Neutrophil (primary cell): ENCODE measurements around the gene ZNF232.
"Not testable (repeated sequence)": the region's sequence is repeated elsewhere in the genome, so short reads cannot be mapped to it uniquely, and the experiment has no call there.

Source experiments
- H3K27ac ChIP-seq: fragments of 200-600 bp; sonication (generic); 2 replicates; pipeline ENCODE4 v1.5.1; 2016; ENCODE audit warnings: mild to moderate bottlenecking, moderate library complexity
- H3K27me3 ChIP-seq: fragments of 200-600 bp; sonication (generic); 2 replicates; pipeline ENCODE4 v1.6.0; 2016; ENCODE audit warnings: mild to moderate bottlenecking
- H3K36me3 ChIP-seq: fragments of 200-600 bp; sonication (generic); 2 replicates; pipeline ENCODE4 v1.5.1; 2017
- H3K4me1 ChIP-seq, 2 experiments: fragments of 200-600 bp in 1 of 2; sonication (generic) in 1 of 2; 1 replicate in 1 of 2; 2 replicates in 1 of 2; pipeline versions ENCODE4 v1.5.1 to v1.6.1; 2013 to 2016; ENCODE audit warnings: low read depth in 1 of 2, low read length in 1 of 2, mild to moderate bottlenecking in 1 of 2, moderate library complexity in 1 of 2; ENCODE audit not compliant: control insufficient read depth in 1 of 2, insufficient read depth in 1 of 2
- H3K4me3 ChIP-seq, 2 experiments: fragments of 200-600 bp in 1 of 2; sonication (generic) in 1 of 2; 1 replicate in 1 of 2; 2 replicates in 1 of 2; pipeline ENCODE4 v1.5.1; 2013 to 2016; ENCODE audit warnings: low read depth in 1 of 2, low read length in 1 of 2, mild to moderate bottlenecking in 1 of 2, moderate library complexity in 1 of 2
- H3K9me3 ChIP-seq: fragments of 200-600 bp; sonication (generic); 2 replicates; pipeline ENCODE4 v1.5.1; 2016
- CTCF ChIP-seq: fragments of 200-600 bp; sonication (generic); IDR thresholded peaks from 2 replicates; pipeline ENCODE4 v1.5.1; 2016; ENCODE audit warnings: antibody characterized with exemption

The ZNF232 gene

DNA sequence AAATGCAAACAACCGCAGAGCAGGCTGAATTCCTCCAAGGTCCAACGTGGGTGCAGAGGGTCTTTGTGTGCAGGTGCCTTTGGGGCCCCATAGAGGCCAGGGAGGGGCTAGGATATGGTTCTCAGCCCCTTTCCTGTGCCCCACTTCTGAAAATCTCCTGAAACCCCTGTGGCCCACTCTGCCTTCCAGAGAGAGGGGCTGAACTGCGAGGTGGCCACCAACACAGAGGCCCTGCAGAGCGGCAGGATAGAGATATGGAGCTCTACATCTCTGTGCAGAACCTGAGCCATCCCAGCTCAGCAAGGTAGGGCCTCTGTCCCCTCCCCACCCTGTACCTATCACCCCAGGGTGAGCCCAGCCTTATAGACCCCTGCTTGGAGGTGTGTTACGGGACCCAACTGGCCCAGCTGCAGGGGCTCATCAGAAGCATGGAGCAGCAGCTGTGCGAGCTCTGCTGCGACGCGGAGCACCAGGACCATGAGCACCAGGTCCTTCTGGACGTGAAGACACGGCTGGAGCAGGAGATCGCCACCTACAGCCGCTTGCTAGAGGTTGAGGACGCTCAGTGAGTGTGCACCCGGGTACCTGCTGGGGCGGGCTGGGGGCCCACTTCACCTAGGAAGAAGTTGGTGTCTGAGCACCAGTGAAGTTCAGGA lies 9.6 kb upstream of the ZNF232 start:
- Histone ChIP-seq H3K27me3 (peaks cover 93% of the 10 kb centered on the region), H3K9me3 (no peaks in the 10 kb centered on the region), H3K4me3 (no peak overlapping the region), H3K36me3 (no peaks in the 10 kb centered on the region), H3K27ac (no peak overlapping the region), H3K4me1 (peaks cover under 1 to 2% of the 10 kb centered on the region in 2 experiments)
- TF ChIP-seq CTCF = no peak

DNA sequence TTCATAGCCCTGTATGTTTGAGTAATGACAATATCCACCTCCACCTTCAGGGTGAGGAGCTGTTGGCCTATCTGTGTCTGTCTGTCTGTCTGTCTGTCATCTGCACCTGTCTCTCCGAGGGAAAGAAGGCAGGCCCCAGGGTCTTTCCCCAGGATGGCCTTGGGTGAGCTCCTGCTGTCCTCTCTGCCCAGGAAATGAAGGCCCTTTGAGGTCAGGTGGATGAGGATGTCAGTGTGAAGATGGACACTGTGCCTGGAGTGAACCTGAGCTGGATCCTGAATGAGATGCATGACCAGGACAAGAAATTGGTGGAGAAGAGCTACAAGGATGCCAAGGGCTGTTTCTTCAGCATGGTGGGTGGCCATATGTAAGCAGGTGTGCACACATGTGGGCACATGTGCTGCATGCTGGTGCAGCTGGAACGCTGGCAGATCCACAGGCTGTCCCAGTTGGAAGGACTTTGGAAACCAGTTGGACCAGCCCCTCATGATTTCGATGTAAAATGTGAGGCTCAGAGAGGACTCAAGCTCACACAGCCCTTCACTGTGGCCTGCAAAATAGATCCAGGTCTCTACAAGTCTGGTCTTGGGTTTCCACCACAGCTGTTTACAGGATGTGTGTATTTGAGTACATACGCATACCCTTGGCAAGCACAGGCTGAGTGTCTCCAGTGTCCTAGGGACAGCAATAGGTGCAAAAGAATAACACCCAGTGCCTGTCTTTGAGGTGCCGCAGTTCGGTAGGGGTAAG lies 8.9 kb upstream of the ZNF232 start:
- not testable (repeated sequence) for H3K4me3 ChIP-seq, H3K27ac ChIP-seq, H3K4me1 ChIP-seq, H3K9me3 ChIP-seq, H3K36me3 ChIP-seq
- H3K27me3 ChIP-seq = peaks cover 98% of the 10 kb centered on the region

DNA sequence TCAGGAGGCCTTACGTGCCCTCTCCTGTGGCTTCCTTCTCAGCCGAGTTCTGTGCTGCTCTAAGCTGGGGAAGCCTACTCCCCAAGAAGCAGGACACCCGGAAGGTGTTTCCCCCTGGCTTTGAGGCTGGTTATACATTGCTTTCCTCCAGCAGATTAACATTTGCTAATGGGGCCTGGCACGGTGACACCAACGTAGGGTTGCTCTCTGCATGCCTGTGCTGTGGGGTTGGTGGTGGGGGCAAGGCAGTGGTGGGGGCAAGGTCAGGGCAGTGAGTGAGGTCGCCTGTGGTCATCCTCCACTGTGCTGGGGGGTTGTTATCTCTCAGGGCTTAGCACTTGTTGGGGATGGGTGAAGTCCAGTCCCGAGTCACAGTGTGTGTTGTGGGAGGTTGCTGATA lies 8.4 kb upstream of the ZNF232 start:
- Histone ChIP-seq H3K27ac (no peak overlapping the region), H3K4me1 (peaks cover 2 to 6% of the 10 kb centered on the region in 2 experiments), H3K4me3 (no peak overlapping the region), H3K9me3 (no peaks in the 10 kb centered on the region), H3K27me3 (peaks cover 100% of the 10 kb centered on the region), H3K36me3 (no peaks in the 10 kb centered on the region)
- TF ChIP-seq CTCF = no peak

DNA sequence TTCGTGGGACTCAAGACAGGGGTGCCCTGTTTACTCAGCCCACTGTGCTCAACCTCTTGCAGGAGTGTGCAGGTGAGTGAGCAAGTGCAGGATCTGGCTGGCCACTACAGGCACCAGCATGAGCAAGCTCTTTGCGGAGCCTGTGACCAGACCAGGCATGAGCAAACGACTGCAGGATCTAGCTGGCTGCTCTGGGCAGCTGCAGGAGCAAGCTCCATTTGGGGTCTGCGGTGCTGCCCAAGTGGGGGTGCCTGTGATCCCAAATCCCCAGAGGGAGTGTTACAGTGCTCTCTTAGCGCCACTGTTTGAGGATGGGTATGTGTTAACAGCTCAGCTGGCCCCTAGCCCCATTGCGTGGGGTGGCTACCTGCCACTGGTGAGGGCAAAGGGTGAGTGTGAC lies 6.5 kb upstream of the ZNF232 start:
- no peak overlapping the region for H3K4me3 ChIP-seq

GRCh38 chr17:5115673-5116651 lies 4.3 kb upstream of the ZNF232 start, which contains the start of gene USP6:
USP6 (plus strand) TSS chr17:5116032; CDS start chr17:5130368, 14,336 bp downstream.
- Histone ChIP-seq H3K36me3 (no peaks in the 10 kb centered on the region), H3K9me3 (no peaks in the 10 kb centered on the region), H3K4me3 (no peak within 1 kb of the TSS), H3K27me3 (peaks cover 89% of the 10 kb centered on the region), H3K4me1 (peaks cover 14 to 19% of the 10 kb centered on the region in 2 experiments), H3K27ac (no peak within 1 kb of the TSS)
- no peak for TF ChIP-seq CTCF

More for the DNA sequence above, 6.5 kb upstream of the ZNF232 start:
- Histone ChIP-seq H3K4me1 (peaks cover 2 to 6% of the 10 kb centered on the region in 2 experiments), H3K36me3 (no peaks in the 10 kb centered on the region), H3K27ac (no peak overlapping the region), H3K27me3 (peaks cover 100% of the 10 kb centered on the region), H3K9me3 (no peaks in the 10 kb centered on the region)
- TF ChIP-seq CTCF = no peak
